Panc1 (cell line): ENCODE measurements around the gene ZNF593. TPM values are rescaled to one million over a fixed set of nuclear protein-coding genes. Genes with fewer than 3 reads are reported as not detected.

Experiments
- ATAC-seq: fragments of 200-7000 bp; cut with Tn5 transposase; 2 replicates; pipeline ENCODE4 v1.9.1; 2020; ENCODE audit warnings: mild to moderate bottlenecking, moderate library complexity
- BruUV-seq: library from RNA; stranded (reverse); fragments of 400-500 nt; replicated peaks from 2 replicates; lab custom pipeline; 2021; lab: Mats Ljungman, UMichigan
- CTCF ChIA-PET: fragments of 300-600 bp; sonication (Branson Sonifier 250); formaldehyde crosslinking; loops from one replicate; lab custom pipeline; 2022; ENCODE audit warnings: antibody characterized with exemption; lab: Charles Lee
- POLR2A ChIA-PET: fragments of 300-600 bp; sonication (Branson Sonifier 250); formaldehyde crosslinking; loops from one replicate; lab custom pipeline; 2022; ENCODE audit warnings: antibody characterized with exemption; lab: Charles Lee
- DNase-seq: peaks from one replicate; pipeline ENCODE4 v3.0.0-alpha.2; 2010; ENCODE audit warnings: low read depth, low spot score
- H3K27ac ChIP-seq: 2 replicates; pipeline ENCODE4 v1.5.1; 2011; ENCODE audit warnings: mild to moderate bottlenecking, low read length, inconsistent platforms
- H3K27me3 ChIP-seq: fragments of 200-500 bp; sonication (Bioruptor generic); 2 replicates; pipeline ENCODE4 v1.6.0; 2014; ENCODE audit warnings: low read length, inconsistent platforms; ENCODE audit not compliant: control insufficient read depth, insufficient read depth
- H3K36me3 ChIP-seq: fragments of 200-500 bp; sonication (Bioruptor generic); 2 replicates; pipeline ENCODE4 v1.5.1; 2014; ENCODE audit warnings: inconsistent platforms, mild to moderate bottlenecking, low read length, moderate library complexity; ENCODE audit not compliant: control insufficient read depth, insufficient read depth
- H3K4me1 ChIP-seq: 2 replicates; pipeline ENCODE4 v1.5.1; 2011; ENCODE audit warnings: inconsistent platforms, mild to moderate bottlenecking, low read length, moderate library complexity; ENCODE audit not compliant: control insufficient read depth, insufficient read depth
- H3K4me3 ChIP-seq, 2 experiments: 2 replicates each; pipeline ENCODE4 v1.5.1; 2011 to 2012; ENCODE audit warnings: low read depth in 2 of 2, low read length in 2 of 2, mild to moderate bottlenecking in 2 of 2, inconsistent platforms in 1 of 2, moderate library complexity in 1 of 2
- H3K9me3 ChIP-seq: fragments of 200-500 bp; sonication (Bioruptor generic); 2 replicates; pipeline ENCODE4 v1.5.1; 2014; ENCODE audit warnings: low read depth, mild to moderate bottlenecking, inconsistent platforms, low read length, moderate library complexity; ENCODE audit not compliant: control insufficient read depth, insufficient read depth
- CTCF ChIP-seq: fragments of 450-650 bp; IDR thresholded peaks from 2 replicates; pipeline ENCODE4 v1.5.1; 2017; ENCODE audit warnings: mild to moderate bottlenecking
- POLR2AphosphoS5 ChIP-seq: IDR thresholded peaks from 2 replicates; pipeline ENCODE4 v1.6.1; 2012; ENCODE audit warnings: mild to moderate bottlenecking, low read depth, low read length, moderate library complexity
- SIN3A ChIP-seq: IDR thresholded peaks from 2 replicates; pipeline ENCODE4 v1.6.1; 2012; ENCODE audit warnings: low read depth, mild to moderate bottlenecking, low read length, moderate library complexity, borderline replicate concordance; ENCODE audit not compliant: insufficient read depth
- TCF7L2 ChIP-seq: IDR thresholded peaks from 2 replicates; pipeline ENCODE4 v1.6.1; 2011; ENCODE audit warnings: mild to moderate bottlenecking, low read depth, low read length, inconsistent platforms
- in situ Hi-C: cut with HindIII; loops from 2 replicates; pipeline ENCODE4 v1.10.0; 2016; ENCODE audit warnings: low sequenced_read_pairs, low pct_unique_long_range_greater_than_20kb
- intact Hi-C: fragments of 100-400 bp; cut with micrococcal nuclease; formaldehyde crosslinking; loops from one replicate; pipeline ENCODE4 v1.10.0; 2022; ENCODE audit not compliant: unreplicated experiment
- total RNA-seq: library from RNA; stranded (reverse); gene quantifications from one replicate; pipeline ENCODE4 v1.2.1, GENCODE V29; 2021; ENCODE audit not compliant: unreplicated experiment
- TF ChIP-seq, protein P1 (sequence below), 2 experiments: IDR thresholded peaks; 2 replicates each; pipeline ENCODE4 v1.6.1; 2011 to 2012; ENCODE audit warnings: low read depth in 2 of 2, control low read depth in 1 of 2, low read length in 1 of 2, mild to moderate bottlenecking in 1 of 2, moderate library complexity in 1 of 2; ENCODE audit not compliant: insufficient read depth in 1 of 2

Gene ZNF593
- total RNA-seq, 1 experiment from 2014 or later, result 108 TPM

- POLR2A ChIA-PET, result no interaction called here
- intact Hi-C loops, result no loop called here
- CTCF ChIA-PET, result interaction anchor here (0.5 to 0.6 kb wide), 5 partner anchors 13 to 125 kb away, joined by 3 to 13 read pairs (median 7); partner anchors contain the start of gene CEP85
- peaks cover 12% of the 10 kb centered on the region for H3K4me1 ChIP-seq
- no peak for DNase-seq
- H3K27ac ChIP-seq, result peak overlapping the region; percentile 70; the same call in 1 of the 2 replicates
- BruUV-seq, result no TSS peak
- no peaks in the 10 kb centered on the region for H3K27me3 ChIP-seq
- H3K36me3 ChIP-seq, result no peaks in the 10 kb centered on the region; the same call in 1 of the 2 replicates
- H3K4me3 ChIP-seq, result peak overlapping the region; percentile 43 to 53; a peak in 2 of 4 replicates
- no peaks in the 10 kb centered on the region for H3K9me3 ChIP-seq
- in situ Hi-C loops, result no loop called here
- no peak for TF ChIP-seq POLR2AphosphoS5
- TF ChIP-seq TCF7L2, result no peak
- no peak for TF ChIP-seq CTCF
- no peak for TF ChIP-seq SIN3A
- TF ChIP-seq, protein P1, sequence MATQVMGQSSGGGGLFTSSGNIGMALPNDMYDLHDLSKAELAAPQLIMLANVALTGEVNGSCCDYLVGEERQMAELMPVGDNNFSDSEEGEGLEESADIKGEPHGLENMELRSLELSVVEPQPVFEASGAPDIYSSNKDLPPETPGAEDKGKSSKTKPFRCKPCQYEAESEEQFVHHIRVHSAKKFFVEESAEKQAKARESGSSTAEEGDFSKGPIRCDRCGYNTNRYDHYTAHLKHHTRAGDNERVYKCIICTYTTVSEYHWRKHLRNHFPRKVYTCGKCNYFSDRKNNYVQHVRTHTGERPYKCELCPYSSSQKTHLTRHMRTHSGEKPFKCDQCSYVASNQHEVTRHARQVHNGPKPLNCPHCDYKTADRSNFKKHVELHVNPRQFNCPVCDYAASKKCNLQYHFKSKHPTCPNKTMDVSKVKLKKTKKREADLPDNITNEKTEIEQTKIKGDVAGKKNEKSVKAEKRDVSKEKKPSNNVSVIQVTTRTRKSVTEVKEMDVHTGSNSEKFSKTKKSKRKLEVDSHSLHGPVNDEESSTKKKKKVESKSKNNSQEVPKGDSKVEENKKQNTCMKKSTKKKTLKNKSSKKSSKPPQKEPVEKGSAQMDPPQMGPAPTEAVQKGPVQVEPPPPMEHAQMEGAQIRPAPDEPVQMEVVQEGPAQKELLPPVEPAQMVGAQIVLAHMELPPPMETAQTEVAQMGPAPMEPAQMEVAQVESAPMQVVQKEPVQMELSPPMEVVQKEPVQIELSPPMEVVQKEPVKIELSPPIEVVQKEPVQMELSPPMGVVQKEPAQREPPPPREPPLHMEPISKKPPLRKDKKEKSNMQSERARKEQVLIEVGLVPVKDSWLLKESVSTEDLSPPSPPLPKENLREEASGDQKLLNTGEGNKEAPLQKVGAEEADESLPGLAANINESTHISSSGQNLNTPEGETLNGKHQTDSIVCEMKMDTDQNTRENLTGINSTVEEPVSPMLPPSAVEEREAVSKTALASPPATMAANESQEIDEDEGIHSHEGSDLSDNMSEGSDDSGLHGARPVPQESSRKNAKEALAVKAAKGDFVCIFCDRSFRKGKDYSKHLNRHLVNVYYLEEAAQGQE (IDR thresholded peaks at IDR 0.05; ENCODE audit: insufficient read depth in 1 of 2, low read depth in 2 of 2, low read length in 1 of 2), result no peak
- ATAC-seq, result no peak
These were observed 4.6 kb upstream of the ZNF593 start for GRCh38 chr1:26164861-26165842.

- intact Hi-C loops, result no loop called here
These were observed 2.9 kb upstream of the ZNF593 start for GRCh38 chr1:26166719-26167281.

More at GRCh38 chr1:26166719-26167281, 2.9 kb upstream of the ZNF593 start:
- BruUV-seq, result no TSS peak
- no peaks in the 10 kb centered on the region for H3K9me3 ChIP-seq
- H3K27me3 ChIP-seq, result no peaks in the 10 kb centered on the region
- H3K27ac ChIP-seq, result no peak overlapping the region
- no peak overlapping the region for H3K4me3 ChIP-seq
- H3K36me3 ChIP-seq, result no peaks in the 10 kb centered on the region; the same call in 1 of the 2 replicates
- ChIA-PET POLR2A (no interaction called here), CTCF (no interaction called here)
- no peak for TF ChIP-seq TCF7L2
- TF ChIP-seq POLR2AphosphoS5, result no peak
- TF ChIP-seq, protein P1 (IDR thresholded peaks at IDR 0.05; ENCODE audit: insufficient read depth in 1 of 2, low read depth in 2 of 2, low read length in 1 of 2), result no peak
- no peak for TF ChIP-seq CTCF
- TF ChIP-seq SIN3A, result no peak
- DNase-seq (no peak), ATAC-seq (no peak)
- H3K4me1 ChIP-seq, result peaks cover 17% of the 10 kb centered on the region
- in situ Hi-C loops, result no loop called here
